ENCODE results near the gene AFP. TPM values are rescaled to one million over a fixed set of nuclear protein-coding genes. Genes with fewer than 3 reads are reported as not detected.
A peak's percentile ranks its signal among the peaks of the same experiment; 100 is the strongest.

AFP gene
- total RNA-seq, 1 experiment from 2014 or later, result 0.40 TPM

GRCh38 chr4:73417973-73418372, 18.0 kb upstream of the AFP start:
- Histone ChIP-seq H3K79me2 (ENCODE audit: low read length) (no peaks in the 10 kb centered on the region), H3K4me2 (ENCODE audit: low read length) (no peak overlapping the region), H2AFZ (ENCODE audit: low read length) (no peak overlapping the region), H3K27ac (ENCODE audit: low read length) (no peak overlapping the region), H3K4me1 (ENCODE audit: insufficient read depth, low read length) (no peaks in the 10 kb centered on the region), H3K27me3 (ENCODE audit: low read length) (peaks cover 72% of the 10 kb centered on the region), H3K9me3 (ENCODE audit: low read length) (no peaks in the 10 kb centered on the region), H3K9ac (ENCODE audit: low read length) (no peak overlapping the region), H4K20me1 (ENCODE audit: low read length) (no peaks in the 10 kb centered on the region), H3F3A (ENCODE audit: low read length, unreplicated experiment) (no peaks in the 10 kb centered on the region), H3K9me2 (replicated peaks; ENCODE audit: low read length) (no peaks in the 10 kb centered on the region), H3K4me3 (ENCODE audit: low read length) (no peak overlapping the region), H3K36me3 (ENCODE audit: low read depth, low read length) (no peaks in the 10 kb centered on the region)
- BruUV-seq (replicated peaks), result no TSS peak
- POLR2A ChIA-PET (ENCODE audit: unreplicated experiment), result no interaction called here
- ATAC-seq (no peak), DNase-seq (peak; percentile 15)
- TF ChIP-seq CTCF (conservative IDR thresholded peaks at IDR 0.05; ENCODE audit: low read depth, low read length), result no peak
- TF ChIP-seq EZH2 (IDR thresholded peaks at IDR 0.05; ENCODE audit: low read length, unreplicated experiment), result no peak
- TF ChIP-seq EZH2phosphoT487 (IDR thresholded peaks at IDR 0.05; ENCODE audit: borderline replicate concordance, low read length), result no peak
- CTCF ChIA-PET, result no interaction called here
- intact Hi-C loops (cut with micrococcal nuclease), result no loop called here

- H3K36me3 ChIP-seq (ENCODE audit: low read depth, low read length), result no peaks in the 10 kb centered on the region
- H3K4me2 ChIP-seq (ENCODE audit: low read length), result no peak overlapping the region
- no peak overlapping the region for H3K4me3 ChIP-seq (ENCODE audit: low read length)
- no peaks in the 10 kb centered on the region for H3K4me1 ChIP-seq (ENCODE audit: insufficient read depth, low read length)
- intact Hi-C loops (cut with micrococcal nuclease), result no loop called here
- H3K27me3 ChIP-seq (ENCODE audit: low read length), result peaks cover 65% of the 10 kb centered on the region
- CTCF ChIA-PET, result interaction anchor here (0.6 kb wide), 1 partner anchor 698 kb away, joined by 3 read pairs; no protein-coding TSS in a partner anchor
- no peak for DNase-seq
- no peak overlapping the region for H3K27ac ChIP-seq (ENCODE audit: low read length)
- H3K9ac ChIP-seq (ENCODE audit: low read length), result no peak overlapping the region
- H4K20me1 ChIP-seq (ENCODE audit: low read length), result no peaks in the 10 kb centered on the region
- no peaks in the 10 kb centered on the region for H3K9me2 ChIP-seq (replicated peaks; ENCODE audit: low read length)
- no peaks in the 10 kb centered on the region for H3K9me3 ChIP-seq (ENCODE audit: low read length)
- TF ChIP-seq CTCF (conservative IDR thresholded peaks at IDR 0.05; ENCODE audit: low read depth, low read length) (no peak), EZH2phosphoT487 (IDR thresholded peaks at IDR 0.05; ENCODE audit: borderline replicate concordance, low read length) (no peak), EZH2 (IDR thresholded peaks at IDR 0.05; ENCODE audit: low read length, unreplicated experiment) (no peak)
- H2AFZ ChIP-seq (ENCODE audit: low read length), result no peak overlapping the region
- H3F3A ChIP-seq (ENCODE audit: low read length, unreplicated experiment), result no peaks in the 10 kb centered on the region
- no peaks in the 10 kb centered on the region for H3K79me2 ChIP-seq (ENCODE audit: low read length)
- no TSS peak for BruUV-seq (replicated peaks)
- no peak for ATAC-seq
- POLR2A ChIA-PET (ENCODE audit: unreplicated experiment), result no interaction called here
These were observed 17.3 kb upstream of the AFP start for GRCh38 chr4:73418677-73419076.

- Histone ChIP-seq H3K9me2 (replicated peaks; ENCODE audit: low read length) (no peaks in the 10 kb centered on the region), H3K27ac (ENCODE audit: low read length) (no peak overlapping the region), H3K9ac (ENCODE audit: low read length) (no peak overlapping the region), H3K9me3 (ENCODE audit: low read length) (no peaks in the 10 kb centered on the region), H3F3A (ENCODE audit: low read length, unreplicated experiment) (no peaks in the 10 kb centered on the region), H3K79me2 (ENCODE audit: low read length) (no peaks in the 10 kb centered on the region), H2AFZ (ENCODE audit: low read length) (no peak overlapping the region), H3K4me3 (ENCODE audit: low read length) (no peak overlapping the region), H3K36me3 (ENCODE audit: low read depth, low read length) (no peaks in the 10 kb centered on the region), H4K20me1 (ENCODE audit: low read length) (no peaks in the 10 kb centered on the region), H3K27me3 (ENCODE audit: low read length) (peaks cover 58% of the 10 kb centered on the region), H3K4me2 (ENCODE audit: low read length) (no peak overlapping the region), H3K4me1 (ENCODE audit: insufficient read depth, low read length) (no peaks in the 10 kb centered on the region)
- TF ChIP-seq EZH2 (IDR thresholded peaks at IDR 0.05; ENCODE audit: low read length, unreplicated experiment) (no peak), CTCF (conservative IDR thresholded peaks at IDR 0.05; ENCODE audit: low read depth, low read length) (no peak), EZH2phosphoT487 (IDR thresholded peaks at IDR 0.05; ENCODE audit: borderline replicate concordance, low read length) (no peak)
- ATAC-seq, result no peak
- ChIA-PET POLR2A (ENCODE audit: unreplicated experiment) (interaction anchor here (0.6 kb wide), 1 partner anchor 17 kb away, joined by 3 read pairs; no protein-coding TSS in a partner anchor), CTCF (interaction anchor here (0.6 kb wide), 1 partner anchor 698 kb away, joined by 3 read pairs; no protein-coding TSS in a partner anchor)
- BruUV-seq (replicated peaks), result no TSS peak
- DNase-seq, result no peak
- intact Hi-C loops (cut with micrococcal nuclease), result no loop called here
These were observed 16.6 kb upstream of the AFP start for GRCh38 chr4:73419106-73420038.

Data from PC-3 (cell line).